Neural progenitor cell (in vitro differentiated cells): ENCODE data around the gene XCR1.

Experiments used
- CTCF ChIP-seq: fragments of 200-600 bp; sonication (generic); IDR thresholded peaks from 2 replicates; pipeline ENCODE4 v1.5.1; 2017; ENCODE audit warnings: antibody characterized with exemption, mild to moderate bottlenecking
- EZH2 ChIP-seq: fragments of 200-600 bp; sonication (generic); IDR thresholded peaks from 2 replicates; pipeline ENCODE4 v1.6.1; 2017; ENCODE audit warnings: antibody characterized with exemption, mild to moderate bottlenecking, moderate library complexity
- EZH2phosphoT487 ChIP-seq: fragments of 200-600 bp; sonication (generic); IDR thresholded peaks from 2 replicates; pipeline ENCODE4 v1.6.1; 2017; ENCODE audit warnings: antibody characterized with exemption

DNA sequence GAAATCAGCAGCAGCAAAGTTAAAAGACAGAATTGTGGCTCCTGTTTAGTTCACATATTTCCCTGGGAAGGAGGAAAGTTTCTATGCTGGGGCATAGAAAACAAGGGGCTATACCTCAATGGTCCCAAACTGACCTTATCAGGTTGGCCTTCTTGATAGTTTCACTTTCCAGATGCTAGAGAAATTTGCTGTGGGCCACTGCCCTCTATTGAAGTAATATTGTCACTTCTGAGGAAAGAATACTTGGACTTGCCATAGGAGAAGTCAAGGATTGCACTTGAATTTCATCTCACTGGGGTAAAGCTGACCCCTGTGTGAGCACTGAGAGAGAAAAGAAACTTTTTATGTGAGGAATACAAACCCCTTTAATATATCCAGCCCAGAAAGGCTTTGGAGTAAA lies 49.3 kb upstream of the XCR1 start:
- no peak for TF ChIP-seq CTCF
- no peak for TF ChIP-seq EZH2phosphoT487
- TF ChIP-seq EZH2, result no peak
